Fibroblast of mammary gland (primary cell): Measurements from ENCODE around the gene SEZ6L.

ENCODE experiments used
- DNase-seq: peaks from one replicate; pipeline ENCODE4 v3.0.0-alpha.2; 2010; ENCODE audit warnings: low read depth
- H3K4me3 ChIP-seq: 2 replicates; pipeline ENCODE4 v1.5.1; 2011; ENCODE audit warnings: low read depth, mild to moderate bottlenecking, low read length, moderate library complexity; ENCODE audit not compliant: control insufficient read depth
- CTCF ChIP-seq: conservative IDR thresholded peaks from 2 replicates; pipeline ENCODE4 v1.5.1; 2011; ENCODE audit warnings: low read depth, low read length, inconsistent platforms; ENCODE audit not compliant: control insufficient read depth, insufficient read depth

The SEZ6L gene

GRCh38 chr22:26321469-26321913 lies 152.2 kb downstream of the SEZ6L start:
- no peak for TF ChIP-seq CTCF
- no peak overlapping the region for H3K4me3 ChIP-seq
- DNase-seq, result peak; percentile 64

- H3K4me3 ChIP-seq, result no peak overlapping the region
- no peak for TF ChIP-seq CTCF
- peak; percentile 83 for DNase-seq
Observed at GRCh38 chr22:26322179-26322905, 153.1 kb downstream of the SEZ6L start.

GRCh38 chr22:26323013-26323412 lies 153.8 kb downstream of the SEZ6L start:
- no peak for DNase-seq
- no peak for TF ChIP-seq CTCF
- H3K4me3 ChIP-seq, result no peak overlapping the region

- no peak overlapping the region for H3K4me3 ChIP-seq
- TF ChIP-seq CTCF, result no peak
- DNase-seq, result no peak
Observed at GRCh38 chr22:26324150-26324549, 154.9 kb downstream of the SEZ6L start.

GRCh38 chr22:26325641-26326040 lies 156.4 kb downstream of the SEZ6L start:
- TF ChIP-seq CTCF, result no peak
- DNase-seq, result peak; percentile 14

GRCh38 chr22:26326803-26327202 lies 157.5 kb downstream of the SEZ6L start:
- no peak overlapping the region for H3K4me3 ChIP-seq
- no peak for TF ChIP-seq CTCF
- DNase-seq, result no peak

More at GRCh38 chr22:26325641-26326040, 156.4 kb downstream of the SEZ6L start:
- H3K4me3 ChIP-seq, result no peak overlapping the region
